HG02943 (cell line): Measurements from ENCODE around the gene KCTD21.
"Not testable (repeated sequence)": the region's sequence is repeated elsewhere in the genome, so short reads cannot be mapped to it uniquely, and the experiment has no call there.

Experiments
- ATAC-seq: cut with Tn5 transposase; IDR thresholded peaks from one replicate; pipeline ENCODE4 v1.9.1; 2021; ENCODE audit warnings: mild to moderate bottlenecking, low read depth, moderate library complexity; ENCODE audit not compliant: unreplicated experiment

The KCTD21 gene

DNA sequence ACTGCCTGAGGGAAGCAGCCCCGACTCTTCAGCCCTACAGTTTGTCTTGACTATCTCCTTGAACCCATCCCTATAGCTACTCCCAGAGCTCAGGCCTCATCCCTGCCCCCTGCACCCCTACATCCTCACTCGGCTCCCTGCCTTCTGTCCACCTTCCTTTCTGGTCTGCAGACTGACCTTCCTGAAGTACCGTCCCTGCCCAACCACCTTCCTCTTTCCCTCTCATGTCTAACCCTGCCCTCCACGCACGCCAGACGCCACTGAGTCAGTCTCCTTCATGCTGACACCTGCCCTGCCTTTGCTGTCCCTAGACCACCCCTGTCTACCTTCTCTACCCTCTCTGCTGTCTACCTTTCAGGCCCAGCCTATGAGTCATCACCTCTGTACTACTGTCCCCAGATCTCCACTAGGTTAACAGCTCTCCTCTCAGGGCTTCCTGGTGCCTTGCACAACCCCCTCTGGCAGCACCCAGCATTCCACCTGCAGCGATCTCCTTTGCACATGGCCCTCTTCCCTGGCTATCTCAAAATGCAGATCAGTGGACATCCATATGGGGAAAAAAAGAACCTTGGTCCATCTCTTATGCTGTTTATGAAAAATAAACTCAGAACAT is 8.9 kb downstream of the KCTD21 start:
- no peak for ATAC-seq

DNA sequence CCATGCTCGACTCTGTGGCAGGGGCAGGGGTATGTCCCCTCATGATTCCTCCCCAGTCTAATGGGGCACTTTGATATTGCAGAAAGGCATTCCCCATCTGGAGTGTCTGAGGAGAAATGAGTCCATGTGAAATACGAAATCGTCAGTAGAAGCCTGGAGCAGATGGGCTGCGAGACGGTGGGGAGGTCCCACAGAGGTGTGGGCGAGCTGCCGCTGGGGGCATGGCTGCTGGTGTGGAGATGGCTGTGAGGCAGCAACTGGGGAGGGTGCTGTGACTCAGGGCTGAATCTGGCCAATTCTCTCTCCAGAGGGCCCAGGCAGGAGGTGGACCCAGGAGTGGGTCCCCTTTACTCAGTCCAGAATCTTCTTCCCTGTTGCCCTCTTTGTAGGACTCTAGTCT is 11.2 kb downstream of the KCTD21 start:
- ATAC-seq: no peak

DNA sequence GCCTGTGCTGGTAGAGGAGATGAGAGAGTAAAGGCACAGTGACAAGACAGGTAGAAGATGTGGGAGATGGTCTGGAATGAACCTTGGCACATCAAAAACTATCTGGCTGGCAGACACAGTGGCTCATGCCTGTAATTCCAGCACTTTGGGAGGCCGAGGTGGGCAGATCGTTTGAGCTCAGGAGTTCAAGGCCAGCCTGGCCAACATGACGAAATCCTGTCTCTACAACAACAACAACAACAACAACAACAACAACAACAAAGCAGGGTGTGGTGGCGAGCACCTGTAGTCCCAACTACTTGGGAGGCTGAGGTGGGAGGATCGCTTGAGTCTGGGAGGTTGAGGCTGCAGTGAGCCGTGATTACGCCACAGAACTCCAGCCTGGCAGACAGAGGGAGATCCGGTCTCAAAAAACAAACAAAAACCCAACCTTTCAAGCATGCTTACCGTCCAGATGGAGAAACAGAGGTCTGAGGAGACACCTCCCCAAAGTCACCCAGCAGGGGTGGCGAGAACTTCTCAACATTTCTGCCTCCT is 11.8 kb downstream of the KCTD21 start:
- ATAC-seq: no peak

DNA sequence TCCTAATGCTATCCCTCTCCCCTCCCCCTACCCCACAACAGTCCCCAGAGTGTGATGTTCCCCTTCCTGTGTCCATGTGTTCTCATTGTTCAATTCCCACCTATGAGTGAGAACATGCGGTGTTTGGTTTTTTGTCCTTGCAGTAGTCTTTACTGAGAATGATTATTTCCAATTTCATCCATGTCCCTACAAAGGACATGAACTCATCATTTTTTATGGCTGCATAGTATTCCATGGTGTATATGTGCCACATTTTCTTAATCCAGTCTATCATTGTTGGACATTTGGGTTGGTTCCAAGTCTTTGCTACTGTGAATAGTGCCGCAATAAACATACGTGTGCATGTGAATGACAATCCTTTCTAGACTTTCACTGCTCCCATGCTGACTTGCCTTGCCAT is 12.6 kb downstream of the KCTD21 start:
- not testable (repeated sequence) for ATAC-seq

DNA sequence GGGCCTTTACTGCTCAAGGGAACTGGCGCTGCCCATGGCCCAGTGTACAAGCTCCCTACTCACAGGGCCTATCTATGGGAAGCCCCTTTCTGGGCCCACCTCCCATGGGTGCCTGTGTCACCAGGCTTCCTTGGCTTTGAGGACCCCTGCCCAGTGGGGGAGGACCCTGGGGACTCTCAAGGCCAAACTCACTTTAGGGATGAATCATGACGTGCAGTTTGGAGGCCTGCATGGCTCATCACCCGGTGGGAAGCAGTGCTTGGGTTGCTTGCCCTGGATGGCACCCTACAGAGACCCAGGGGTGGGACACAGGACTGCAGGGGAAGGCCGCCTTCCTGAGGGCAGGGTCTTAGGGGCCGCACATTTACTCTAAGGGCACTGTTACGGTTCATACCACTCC is 16.5 kb downstream of the KCTD21 start:
- ATAC-seq: no peak

DNA sequence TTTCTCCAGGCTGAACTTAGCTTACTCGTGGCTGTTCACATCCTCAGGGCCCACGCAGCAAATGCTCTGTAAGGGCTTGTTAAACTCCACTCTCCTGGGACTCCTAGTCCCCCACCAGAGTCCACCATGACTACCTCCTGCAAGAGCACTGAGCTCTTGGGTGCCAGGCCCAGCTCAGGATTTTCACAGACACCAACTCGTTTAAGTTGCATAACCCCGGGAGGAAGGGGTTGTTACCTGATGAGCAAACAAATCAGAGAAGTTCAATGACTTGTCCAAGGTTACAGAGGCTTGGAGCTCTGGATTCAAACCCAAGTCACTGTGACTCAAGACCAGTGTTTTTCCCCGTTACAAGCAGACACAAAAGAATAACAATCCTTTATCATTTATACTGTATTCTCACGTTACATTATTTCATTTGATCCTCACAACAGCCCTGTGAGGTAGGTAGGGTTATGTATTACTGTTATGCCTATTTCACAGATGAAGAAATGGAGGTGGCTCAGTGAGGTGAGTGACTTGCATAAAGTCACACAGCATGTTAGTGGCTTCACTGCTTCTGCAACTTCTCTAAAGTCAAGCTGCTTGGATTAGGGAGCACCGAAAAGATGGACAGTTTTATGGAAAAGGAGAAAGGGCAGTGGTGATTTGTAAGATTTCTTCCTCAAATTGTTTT is 17.4 kb downstream of the KCTD21 start:
- no peak for ATAC-seq

DNA sequence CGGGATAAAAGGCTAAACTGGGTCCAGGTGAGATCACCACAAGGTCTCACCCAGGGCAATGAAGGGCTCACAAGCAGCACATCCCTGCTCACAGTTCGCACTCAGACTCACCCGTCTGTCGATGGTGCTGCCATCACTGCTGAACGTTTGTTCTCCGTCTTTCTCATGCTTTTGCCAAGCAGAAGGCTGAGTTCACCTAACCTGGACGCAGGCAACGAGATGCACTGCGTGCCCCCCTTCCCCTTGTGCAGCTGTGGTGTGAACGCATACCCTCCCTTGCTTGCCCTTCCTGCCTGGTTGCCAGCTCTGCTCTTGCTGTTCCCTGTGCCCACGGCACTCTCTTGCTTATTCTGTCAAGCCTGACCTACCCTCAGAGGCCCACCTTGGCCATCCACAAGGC is 18.0 kb downstream of the KCTD21 start:
- ATAC-seq: no peak

DNA sequence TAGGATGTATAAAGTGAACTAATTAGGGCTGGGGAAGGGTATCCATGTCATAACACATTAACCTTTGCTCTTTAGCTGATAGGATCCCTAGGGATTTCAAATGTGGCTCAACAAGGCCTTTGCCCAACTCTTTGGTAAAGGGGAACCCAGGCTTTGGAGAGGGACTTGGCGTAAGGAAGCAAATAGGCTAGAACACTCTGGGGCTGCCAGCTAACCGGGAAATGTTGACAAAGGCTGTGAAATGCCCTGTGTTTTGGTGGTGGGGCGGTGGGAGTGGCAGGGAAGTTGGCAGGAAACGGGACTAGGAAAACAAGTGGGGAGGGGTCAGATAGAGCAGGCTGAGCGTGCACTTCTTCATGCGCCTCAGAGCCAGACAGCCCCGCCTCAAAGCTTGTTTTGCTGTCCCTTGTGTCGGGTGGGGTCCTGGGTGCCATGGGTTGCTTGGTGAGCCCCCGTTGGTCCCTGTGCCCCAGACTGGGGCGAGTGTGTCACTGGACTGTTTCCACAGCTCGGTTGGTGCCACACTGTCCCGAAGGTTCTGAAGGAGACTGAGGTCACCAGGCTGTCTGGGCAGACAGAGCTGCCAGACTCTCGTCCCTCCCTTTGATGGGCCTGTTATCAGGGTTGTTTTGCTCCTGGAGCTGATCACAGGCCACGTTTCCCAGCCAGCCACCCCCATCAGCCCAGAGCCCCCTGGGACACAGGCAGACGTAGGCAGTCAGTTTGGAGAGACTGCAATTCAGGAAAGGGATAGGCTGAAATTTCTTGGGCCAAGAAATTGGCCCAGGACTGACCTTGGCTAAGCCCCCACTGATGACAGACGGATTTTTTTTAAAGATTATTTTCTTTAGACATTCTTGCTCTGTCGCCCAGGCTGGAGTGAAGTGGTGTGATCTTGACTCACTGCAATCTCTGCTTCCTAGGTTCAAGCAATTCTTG is 19.6 kb downstream of the KCTD21 start:
- no peak for ATAC-seq

DNA sequence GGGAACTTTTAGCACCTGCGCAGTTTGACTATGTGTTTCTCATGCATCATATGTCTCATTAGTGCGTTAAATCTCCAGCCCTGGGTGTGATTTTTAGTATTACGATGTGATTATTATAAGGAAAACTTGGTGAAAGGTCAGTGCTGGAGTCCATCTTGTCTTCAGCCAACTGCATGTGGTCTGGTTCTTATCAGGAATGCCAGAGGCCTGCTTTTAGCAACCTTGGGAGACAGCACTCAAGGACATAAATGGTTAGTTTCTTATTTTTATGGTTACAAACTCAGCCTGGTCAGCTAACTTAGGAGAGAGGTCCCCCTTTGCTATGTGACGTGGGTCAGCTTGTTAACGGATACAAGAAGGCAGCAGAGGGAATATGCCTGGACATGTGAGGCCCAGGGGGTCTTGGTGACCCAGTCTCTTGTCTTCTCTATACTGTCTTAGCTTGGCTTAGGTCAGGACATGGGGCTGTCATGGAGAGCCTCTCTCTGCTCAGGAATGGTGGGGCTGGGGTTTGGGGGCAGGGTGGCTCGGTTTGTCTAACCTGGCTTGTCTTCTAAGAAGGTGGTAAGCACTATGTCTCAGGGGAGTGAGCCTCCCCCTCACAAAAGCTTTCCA is 21.5 kb downstream of the KCTD21 start:
- ATAC-seq: no peak

DNA sequence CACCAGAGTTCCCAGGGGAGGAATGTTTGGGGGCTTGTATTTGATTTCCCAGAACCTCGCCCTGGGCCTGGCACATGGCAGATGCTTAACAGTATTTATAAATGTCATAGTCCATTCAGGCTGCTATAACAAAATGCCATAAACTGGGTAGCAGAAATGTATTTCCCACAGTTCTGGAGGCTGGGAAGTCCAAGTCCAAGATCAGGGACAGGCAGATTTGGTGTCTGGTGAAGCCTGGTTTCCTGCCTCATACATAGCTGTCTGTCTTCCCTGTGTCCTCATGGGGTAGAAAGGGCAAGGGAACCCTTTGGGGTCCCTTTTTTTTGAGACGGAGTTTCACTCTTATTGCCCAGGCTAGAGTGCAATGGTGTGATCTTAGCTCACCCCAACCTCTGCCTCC is 24.0 kb downstream of the KCTD21 start:
- no peak for ATAC-seq

DNA sequence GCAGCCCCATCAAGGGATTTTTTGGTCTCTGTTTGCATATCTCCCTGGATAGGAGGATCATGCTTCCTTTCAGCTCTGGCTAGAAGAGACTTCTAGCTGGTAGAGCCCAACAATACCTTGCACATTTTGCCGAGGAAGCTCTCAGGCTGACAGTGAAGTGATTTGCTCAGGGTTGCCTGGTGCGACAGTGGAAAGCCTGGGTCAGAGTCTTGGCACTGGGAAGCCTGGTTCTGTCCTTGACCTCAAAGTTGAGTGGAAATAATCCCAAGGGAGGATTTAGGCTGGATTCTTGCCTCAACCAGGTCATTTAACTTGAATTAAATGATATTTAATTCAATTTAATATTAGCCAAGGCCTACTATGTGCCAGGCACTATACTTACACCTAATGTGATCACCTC is 24.6 kb downstream of the KCTD21 start:
- ATAC-seq: no peak

DNA sequence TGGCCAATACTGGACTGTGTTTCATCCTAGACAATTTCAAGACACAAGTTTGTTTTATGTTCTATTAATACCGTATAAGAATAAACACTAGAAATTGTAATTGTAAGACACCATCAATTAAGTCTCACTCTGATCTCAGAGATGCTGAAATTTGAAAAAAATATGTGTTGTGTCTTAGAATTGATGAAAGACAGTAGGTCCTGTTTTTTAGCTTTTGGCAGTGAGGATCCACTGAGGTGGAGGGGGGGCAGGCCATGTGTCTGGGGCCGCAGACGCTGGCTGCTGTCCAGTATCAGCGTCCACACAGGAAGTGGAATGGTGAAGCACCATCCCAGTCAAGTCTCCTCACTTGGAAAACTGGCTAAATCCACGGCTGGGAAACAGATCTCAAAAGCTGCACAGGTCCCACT is 26.5 kb downstream of the KCTD21 start:
- no peak for ATAC-seq

DNA sequence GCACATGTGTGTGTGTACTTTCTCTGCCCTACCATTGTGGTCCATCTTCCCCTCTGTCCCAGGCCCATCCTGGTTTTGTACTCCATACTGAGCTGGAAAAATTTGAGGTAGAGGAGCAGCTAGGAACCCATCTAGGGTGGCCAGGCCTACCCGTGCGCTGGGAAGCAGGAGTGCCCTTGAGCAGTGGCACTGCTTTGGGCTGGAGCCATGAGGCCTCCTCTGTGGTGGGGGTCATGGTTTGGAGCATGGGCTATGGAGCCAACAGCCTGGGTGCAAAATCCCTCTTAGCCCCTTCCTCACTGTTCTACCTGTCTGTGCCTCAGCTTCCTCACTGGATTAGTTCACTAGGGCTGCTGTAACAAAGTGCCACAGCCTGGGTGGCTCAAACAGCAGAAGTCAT is 27.1 kb downstream of the KCTD21 start:
- no peak for ATAC-seq

DNA sequence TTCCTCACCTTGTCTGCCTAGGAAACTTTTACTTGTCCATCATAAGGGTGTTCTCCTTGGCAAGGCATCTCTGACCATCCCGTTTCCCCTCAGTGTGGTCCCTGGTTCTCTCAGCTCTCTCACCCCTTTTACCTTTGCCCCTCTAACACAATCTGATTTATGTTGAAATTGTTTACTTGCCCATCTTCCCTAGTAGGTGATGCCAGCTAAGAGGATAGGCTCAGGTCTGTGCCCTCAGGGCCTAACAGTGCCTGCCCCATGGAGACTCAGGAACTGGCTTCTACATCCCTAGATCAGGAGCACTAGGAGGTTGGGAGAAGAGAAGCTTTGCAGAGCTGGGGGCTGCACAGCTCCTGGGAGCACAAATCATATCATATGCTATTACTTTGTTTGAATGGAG is 27.9 kb downstream of the KCTD21 start:
- no peak for ATAC-seq

DNA sequence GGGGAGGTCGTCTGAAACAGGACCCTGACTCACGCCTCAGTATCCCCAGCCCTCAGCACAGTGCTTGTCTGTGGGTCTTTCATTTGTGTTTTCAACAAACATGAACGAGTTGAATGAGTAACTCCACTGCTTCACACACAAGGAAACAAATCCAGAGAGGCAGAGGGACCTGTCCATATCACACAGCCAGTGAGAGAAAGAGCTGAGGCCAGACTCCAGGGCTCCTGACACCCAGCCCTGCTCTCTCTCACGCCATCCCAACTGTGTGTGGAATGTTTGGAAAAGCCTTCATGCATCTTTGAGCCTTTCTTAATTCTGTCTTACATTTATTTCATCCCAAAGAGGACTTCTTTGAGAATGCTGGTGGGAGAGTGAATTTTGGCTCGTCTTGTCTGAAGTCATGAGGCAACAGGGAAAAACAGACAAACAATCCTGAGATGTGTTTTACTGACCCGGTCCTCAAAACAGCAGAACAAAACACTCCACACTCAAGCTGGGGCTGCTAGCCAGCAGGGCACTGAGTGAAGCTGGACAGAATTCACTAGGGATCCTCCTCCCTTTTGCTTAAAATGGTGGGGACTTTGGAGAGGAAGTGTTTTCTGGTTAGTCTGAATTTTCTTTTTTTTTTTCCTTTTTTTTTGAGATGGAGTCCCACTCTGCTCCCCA is 29.3 kb downstream of the KCTD21 start:
- no peak for ATAC-seq

DNA sequence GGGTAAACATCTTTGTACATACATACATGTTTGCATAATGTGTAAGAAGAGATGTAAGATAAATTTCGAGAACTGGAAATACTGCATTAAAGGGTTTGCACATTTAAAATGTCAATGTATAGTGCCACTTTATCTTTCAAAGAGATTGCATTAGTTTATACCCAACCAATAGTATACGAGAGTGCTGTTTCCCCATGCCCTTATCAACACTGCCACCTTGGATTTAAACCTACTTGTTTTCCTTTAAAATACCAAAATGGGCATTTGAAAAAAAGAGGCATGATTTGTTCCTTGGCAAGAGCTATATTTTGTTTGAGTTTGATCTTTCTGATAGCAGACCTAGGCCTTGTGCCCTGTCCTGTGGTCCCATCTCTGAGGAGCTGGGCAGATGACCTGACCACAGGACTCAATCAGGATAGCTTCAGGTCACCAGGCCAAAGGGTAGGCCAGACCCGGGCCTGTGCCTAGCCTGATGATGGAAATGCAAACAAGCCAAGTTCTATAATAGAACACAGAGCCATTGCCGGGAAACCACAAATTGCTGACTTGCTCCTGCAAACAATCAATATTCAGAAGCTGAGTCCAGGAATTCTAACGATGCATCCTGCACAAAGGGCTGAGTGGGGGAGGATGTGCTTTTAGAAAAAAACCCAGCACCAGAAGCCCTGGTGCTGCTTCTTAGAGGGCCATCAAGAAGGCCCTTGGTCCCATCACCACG is 32.1 kb downstream of the KCTD21 start:
- ATAC-seq: no peak

DNA sequence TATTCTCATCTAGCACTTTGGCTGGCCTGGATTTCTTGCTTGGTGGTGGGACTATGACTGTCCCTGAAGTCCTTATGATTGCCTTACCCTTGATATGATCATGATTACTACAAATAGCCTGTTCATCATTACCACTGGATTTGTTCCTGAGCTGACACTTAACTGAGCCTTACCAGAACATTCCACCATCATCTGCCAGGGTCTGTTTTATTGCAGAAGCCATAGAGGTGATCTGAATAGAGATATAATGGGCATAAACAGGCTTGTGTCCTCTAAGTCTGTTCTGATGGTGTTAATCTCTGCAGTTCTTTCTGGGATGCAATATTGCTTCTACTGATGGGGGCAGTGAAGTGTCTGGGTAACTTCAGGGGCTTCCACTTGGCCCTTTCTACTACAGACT is 36.6 kb downstream of the KCTD21 start:
- ATAC-seq: no peak

DNA sequence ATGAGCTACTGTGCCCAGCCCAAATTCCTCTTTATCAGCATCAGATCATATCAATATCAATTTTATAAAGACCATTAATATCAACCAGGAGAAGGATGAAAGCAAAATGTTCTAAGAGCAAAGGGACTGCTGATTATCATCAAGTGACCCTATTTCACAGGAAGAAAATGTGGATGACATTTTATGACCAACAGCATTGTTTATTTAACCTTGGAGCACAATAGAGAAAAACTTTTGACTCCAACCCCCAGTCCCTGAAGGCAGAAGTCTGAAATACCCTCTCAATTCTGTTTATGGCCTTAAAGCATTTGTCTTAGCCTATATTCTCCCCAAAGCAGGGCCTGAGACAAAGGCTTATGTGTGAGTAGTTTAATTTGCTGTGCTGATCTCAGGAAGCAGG is 37.7 kb downstream of the KCTD21 start:
- no peak for ATAC-seq

DNA sequence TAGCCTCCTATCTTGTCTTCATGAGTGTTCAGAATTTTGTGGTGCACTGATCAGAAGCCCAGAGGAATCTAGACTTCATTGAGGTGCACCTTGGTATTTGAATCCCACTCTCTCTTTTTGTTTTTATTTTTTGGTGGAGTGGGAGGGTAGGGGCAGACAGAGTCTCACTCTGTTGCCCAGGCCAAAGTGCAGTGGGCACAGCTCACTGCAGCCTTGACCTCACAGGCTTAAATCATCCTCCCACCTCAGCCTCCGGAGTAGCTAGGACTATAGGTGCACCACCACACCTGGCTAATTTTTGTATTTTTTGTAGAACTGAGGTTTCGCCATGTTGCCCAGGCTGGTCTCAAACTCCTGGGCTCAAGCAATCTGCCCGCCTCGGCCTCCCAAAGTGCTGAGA is 38.1 kb downstream of the KCTD21 start:
- ATAC-seq: no peak

DNA sequence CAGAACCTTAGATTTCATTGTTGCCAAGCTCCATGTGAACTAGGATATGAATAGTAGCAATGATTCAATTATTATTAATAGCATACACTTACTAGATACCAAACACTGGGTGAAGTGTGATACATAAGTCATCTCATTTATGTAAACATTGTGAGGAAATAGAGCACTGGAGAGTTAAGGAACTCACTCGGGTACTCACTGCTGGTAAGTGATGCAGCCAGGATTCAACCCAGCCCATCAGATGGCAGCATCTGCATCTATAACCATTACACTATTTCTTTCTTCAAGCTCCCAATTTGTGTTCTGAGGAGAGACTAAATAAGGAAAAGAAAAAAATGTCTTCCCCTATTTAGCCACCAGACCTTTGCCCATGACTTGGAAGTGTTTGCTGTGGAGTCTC is 38.8 kb downstream of the KCTD21 start:
- ATAC-seq: no peak
